Measurements from ENCODE around the gene KDM2A.

KDM2A gene

DNA sequence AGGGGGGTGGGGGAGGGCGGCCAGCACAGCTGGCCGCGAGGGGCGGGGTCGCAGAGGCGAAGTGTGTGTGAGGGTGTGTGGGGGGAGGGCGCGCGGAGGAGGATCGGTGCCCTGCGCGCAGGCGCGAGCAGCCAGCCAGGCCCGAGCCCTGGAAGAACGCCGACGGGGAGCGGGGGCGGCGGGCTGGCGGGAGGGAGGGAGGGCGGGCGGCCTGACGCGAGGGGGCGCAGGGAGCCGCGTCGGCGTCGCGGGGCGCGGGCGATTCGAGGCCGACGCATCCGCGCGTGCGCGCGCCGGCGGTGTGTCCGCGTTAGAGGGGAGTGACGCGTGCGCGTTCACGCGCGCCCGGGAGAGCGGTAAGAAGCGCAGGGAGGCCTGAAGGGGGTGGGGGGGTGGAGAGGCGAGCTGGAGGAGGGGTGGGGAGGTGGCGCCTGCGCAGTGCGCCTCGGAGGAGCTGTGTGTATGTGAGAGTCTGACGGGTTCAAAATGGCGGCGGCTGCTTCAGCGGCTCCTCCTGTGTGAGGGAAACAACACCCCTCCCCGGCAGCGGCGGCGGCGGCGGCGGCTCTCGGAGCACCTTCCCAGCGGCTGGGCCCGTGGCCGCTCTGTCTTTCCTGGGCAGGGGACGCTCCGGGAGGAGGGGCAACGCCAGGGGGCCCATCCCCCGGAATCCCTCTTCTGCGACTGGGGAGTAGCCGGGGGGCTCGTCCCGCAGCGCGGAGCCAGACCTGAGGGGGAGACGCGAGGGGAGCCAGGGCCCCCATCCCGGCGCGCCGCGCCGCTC lies at the start of gene KDM2A:
Gene KDM2A, plus strand, starts transcription at position 463 of the 784 bp plus-strand sequence. CDS start 2,054 bp downstream, outside the sequence.
- DNase-seq (ENCODE audit: low spot score) = peak; percentile 100

DNA sequence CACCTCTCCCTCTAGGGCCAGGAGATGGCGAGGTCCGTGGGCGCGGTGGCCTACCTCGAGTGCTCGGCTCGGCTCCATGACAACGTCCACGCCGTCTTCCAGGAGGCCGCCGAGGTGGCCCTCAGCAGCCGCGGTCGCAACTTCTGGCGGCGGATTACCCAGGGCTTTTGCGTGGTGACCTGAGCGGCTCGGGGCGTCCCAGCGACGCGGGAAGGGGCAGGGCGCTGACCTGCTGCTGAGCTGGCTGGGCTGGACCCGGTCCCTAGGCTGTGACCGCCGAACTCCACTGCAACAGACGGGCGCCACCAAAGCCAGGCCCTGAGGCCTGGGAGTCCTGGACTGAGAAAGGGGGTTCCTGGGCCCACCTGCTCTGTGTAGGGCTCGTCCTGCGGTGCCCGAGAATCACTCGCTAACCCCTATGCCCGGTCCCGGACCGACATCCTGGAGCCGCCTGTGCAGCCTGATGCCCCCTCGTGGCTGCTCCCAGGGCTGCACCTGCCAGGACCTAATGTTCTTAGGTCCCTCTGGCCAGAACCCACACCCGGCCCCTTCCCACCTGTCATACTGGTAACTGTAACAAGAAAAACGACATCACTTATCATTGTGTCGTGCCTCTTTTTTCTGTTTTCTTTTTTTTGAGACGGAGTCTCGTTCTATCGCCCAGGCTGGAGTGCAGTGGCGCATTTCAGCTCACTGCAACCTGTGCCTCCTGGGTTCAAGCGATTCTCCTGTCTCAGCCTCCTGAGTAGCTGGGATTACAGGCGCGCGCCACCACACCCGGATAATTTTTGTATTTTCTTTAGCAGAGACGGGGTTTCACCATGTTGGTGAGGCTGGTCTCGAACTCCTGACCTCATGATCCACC lies 47.4 kb upstream of the KDM2A start:
- DNase-seq (ENCODE audit: low spot score) = peak; percentile 88

DNA sequence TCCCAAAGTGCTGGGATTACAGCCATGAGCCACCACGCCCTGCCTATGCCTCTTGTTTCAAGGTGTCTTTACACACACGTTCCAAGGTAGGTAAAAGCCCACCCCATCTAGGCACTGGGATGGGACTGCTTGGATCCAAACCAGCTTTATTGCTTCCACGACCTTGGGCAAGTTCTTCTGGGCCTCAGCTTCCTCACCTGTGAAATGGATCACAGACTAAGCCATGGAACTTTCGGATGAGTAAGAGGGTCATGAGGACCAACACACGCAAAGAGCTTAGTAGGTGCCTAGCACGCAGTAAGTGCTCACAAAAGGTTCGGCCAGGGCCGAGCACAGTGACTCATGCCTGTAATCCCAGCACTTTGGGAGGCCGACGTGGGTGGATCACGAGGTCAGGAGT lies 46.8 kb upstream of the KDM2A start:
- DNase-seq (ENCODE audit: low spot score) = no peak

DNA sequence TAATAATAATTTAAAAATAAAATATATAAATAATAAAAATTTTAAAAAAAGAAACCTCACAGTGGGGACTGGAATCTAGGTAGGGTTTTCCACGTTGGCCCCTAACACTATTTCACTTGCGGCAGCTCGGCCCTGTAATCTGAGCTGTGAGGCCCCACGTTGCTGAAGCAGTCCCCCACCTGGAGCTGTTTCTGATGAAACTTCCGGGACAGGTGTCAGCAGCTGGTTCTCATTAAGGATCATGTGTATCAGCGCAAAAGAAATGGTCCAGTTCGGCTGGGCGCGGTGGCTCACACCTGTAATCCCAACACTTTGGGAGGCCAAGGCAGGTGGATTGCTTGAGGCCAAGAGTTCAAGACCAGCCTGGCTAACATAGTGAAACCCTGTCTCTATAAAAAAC lies 45.2 kb upstream of the KDM2A start:
- DNase-seq (ENCODE audit: low spot score) = no peak

DNA sequence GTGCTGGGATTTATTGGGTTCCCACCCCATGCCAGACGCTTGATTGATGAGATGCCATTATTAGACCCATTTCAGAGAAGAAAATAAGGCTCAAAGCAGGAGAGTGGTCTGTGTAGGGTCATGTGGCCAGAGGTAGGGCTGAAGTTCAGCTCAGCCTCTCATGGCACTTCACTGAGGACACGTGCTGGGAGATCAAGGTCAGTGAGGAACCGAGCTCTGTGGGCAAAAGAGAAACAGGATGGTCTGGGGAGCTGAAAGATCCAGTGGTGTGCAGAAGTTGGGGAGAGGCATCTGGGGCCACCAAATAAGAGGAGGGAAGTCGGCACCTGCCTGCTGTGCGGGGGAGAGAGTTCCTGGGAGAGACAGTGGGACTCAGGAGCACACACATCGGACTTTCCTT lies 42.9 kb upstream of the KDM2A start:
- no peak for DNase-seq (ENCODE audit: low spot score)

DNA sequence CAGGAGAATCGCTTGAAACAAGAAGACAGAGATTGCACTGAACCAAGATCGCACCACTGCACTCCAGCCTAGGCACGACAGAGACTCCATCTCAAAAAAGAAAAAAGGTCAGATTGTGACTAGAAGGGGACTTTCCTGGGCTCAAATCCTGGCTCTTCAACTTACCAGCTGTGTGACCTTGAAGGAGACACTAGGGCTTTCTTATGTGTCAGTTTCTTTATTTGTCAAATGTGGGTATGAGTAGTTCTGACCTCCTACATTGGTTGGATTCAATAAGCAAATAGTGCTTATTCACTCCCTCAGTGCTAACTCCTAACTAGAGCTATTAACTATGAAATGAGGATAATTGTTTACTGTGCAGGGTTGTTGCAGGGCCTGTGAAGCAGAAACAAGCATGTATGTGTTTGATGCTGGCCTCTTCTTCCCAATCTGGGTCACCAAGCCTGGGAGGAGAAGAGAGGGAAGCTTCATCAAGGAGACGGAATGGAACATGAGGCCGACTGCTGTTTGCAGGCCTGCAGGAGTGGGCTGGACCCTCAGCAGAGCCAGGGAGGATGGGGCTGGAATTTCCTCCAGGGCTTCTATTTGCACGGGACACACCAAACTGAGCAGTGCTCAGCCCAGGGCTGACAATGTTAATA lies 39.9 kb upstream of the KDM2A start:
- no peak for DNase-seq (ENCODE audit: low spot score)

DNA sequence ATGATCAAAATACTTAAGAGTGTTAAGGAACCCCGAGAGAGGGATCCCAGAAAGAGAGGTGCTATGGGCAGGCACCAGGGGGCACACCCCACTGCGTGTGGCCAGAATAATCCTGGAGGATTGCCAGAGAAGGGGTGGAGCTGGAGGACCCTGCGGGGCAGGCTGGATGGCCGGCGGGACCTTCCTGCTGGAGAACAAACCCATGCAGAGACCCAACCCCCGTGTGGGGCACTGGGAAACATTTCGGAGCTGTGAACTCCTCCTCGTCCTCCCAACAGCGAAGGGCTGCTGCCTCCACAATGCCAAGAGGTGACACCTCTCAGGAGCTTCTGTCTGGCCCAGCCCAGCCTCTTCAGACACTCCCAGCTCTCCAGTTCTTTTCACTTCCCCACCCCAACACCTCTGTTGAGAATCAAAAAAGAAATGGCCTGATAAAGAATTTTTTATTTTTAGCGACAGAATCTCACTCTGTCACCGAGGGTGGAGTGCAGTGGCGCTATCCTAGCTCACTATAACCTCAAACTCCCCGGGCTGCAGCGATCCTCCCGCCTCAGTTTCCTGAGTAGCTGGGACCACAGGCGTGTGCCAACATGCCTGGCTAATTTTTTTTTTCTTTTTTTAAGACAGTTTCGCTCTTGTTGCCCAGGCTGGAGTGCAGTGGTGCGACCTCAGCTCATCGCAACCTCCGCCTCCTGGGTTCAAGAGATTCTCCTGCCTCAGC lies 36.8 kb upstream of the KDM2A start:
- DNase-seq (ENCODE audit: low spot score) = no peak

DNA sequence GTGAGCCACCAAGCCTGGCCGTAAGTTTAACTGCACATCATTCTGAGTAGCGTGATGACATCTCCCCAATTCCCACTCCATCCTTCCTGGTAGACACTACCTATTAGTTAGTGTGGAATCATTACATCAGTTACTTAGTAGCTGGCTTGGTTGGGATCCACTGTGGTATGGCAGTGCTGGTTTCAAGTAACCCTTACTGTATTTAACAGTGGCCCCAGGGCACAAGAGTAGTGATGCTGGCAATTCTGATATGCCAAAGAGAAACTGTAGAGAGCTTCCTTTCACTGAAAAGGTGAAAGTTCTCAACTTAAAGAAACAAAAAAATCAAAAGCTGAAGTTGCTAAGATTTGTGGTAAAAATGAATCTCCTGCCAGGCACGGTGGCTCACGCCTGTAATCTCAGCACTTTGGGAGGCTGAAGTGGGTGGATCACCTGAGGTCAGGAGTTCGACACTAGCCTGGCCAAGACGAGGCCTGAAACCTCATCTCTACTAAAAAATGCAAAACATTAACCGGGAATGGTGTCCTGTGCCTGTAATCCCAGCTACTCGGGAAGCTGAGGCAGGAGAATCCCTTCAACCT lies 35.2 kb upstream of the KDM2A start:
- no peak for DNase-seq (ENCODE audit: low spot score)

DNA sequence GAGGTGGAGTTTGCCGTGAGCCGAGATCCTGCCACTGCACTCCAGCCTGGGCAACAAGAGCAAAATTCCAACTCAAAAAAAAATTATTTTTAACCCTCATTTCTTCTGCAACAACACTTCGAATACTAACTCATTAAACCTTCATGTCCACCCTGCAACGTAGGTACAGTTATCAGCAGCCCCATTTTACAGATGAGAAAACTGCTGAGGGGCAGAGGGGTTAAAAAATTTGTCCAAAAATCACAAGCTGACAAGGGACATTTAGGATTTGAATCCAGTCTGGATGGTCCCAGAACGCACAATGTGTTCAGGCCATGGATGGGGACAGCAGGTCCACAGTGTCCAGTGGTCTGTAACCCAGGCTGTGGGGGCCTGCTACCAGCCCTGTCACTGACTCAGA lies 33.4 kb upstream of the KDM2A start:
- no peak for DNase-seq (ENCODE audit: low spot score)

DNA sequence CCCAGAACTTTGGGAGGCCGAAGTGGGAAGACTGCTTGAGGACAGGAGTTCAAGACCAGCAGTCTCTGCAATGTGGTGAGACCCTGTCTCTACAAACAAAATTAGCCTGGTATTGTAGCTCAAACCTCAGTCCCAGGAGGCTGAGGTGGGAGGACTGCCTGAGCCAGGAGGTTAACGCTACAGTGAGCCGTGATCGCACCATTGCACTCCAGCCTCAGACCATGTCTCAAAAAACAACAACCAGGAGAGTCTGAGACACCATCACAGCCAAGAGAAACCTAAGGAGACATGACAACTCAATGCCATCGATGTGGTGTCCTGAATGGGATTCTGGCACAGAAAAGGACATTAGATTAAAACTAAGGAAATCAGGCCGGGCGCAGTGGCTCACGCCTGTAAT lies 28.3 kb upstream of the KDM2A start:
- DNase-seq (ENCODE audit: low spot score) = no peak

DNA sequence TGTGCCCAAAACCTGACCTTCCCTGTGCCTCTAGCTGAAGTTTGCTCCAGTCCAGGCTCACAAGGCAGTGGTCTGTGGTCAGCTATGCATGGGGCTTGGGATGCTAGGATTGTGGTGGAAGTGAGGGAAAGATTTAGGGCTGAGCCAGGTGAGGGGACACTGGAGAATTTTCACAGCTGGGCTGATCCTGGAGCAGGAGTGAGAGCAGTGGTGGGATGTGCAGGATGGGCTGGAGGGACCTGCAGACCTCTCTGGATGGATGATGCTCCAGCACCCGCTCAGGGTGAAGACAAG lies 23.9 kb upstream of the KDM2A start:
- DNase-seq (ENCODE audit: low spot score) = no peak

DNA sequence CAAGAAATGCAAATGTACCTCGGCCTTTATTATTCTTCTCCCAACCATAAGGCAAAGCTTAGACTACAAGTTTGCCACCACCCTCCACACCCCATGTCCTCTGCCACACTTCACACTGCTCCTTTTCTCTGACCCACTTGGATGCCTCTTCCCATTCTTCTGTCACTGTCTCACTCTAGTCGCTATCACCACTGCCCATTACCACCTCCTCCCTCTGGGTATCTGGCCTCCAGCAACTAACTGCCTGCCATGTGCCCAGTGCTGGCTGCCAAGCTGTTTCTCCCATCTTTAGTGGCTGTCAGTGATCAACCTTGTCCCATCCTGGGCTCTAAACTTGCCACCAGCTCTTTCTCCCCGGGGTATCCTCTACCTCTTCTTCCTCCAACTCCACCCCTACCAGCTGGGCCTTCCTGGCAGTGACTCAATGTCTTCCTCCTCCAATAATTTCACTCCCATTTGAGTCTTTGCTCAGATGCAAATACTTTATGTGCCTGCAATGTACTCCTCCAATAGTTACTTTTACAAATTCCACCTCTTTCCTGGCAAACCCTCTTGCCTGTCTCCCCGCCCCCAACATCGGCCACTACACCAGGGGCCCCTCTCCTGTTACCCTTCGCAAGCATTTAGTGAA lies 20.1 kb upstream of the KDM2A start:
- DNase-seq (ENCODE audit: low spot score) = no peak

DNA sequence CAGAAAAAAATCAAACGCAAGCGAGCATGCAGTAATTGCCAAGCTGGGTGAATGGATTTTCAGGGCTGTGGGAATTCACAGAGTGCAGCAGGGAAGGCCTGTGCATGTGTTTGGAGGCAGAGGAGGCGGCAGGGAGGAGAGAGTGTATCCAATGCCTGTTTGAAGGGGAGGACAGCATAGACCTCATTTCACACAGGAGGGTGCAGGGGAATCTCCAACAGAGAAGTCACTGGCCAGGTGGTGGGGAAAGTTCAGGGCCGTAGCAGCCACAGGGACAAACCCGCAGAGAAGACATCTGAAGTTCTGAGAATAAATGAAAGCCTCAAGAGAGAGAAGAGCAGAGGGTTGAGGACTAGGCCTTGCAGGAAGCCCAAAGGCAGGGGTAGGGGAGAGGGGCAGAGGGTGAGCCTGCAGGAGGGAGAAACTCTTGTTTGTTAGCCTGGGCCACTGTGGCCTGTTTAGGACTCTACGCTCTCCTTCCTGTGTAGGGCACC lies 19.2 kb upstream of the KDM2A start:
- no peak for DNase-seq (ENCODE audit: low spot score)

DNA sequence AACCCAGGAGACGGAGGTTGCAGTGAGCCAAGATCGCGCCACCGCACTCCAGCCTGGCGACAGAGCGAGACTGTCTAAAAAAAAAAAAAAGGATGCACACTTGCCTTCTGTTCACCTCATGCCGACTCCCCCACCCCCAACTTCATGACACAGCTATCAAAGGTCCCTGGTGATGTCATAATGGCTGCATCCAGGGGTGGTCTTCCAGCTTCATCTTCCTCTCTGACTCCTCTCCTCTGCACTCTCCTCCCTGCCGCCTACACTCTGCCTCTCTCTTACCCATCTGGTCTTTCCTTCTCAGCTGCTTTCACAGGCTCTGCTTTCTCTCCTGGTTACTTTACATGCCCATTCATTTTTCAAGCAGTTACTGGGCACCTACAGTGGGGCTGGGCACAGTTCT lies 16.4 kb upstream of the KDM2A start:
- DNase-seq (ENCODE audit: low spot score) = no peak

DNA sequence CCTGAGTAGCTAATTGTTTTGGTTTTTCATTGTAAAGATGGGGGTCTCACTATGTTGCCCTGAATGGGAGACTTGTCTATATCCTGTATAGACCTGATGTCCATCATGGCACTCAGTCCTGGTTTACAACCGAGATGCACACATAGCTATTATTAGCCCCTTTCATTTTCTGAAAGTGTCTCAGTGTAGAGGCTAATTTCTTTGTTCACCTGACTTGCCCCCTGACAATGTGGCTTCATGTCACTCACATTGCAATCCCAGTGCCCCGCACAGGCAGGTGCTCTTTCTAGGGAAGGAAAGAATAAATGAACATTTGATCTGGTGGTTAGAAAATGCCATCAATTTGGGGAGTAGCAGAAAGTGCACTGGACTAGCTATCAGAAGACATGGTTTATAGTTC lies 13.1 kb upstream of the KDM2A start:
- no peak for DNase-seq (ENCODE audit: low spot score)

DNA sequence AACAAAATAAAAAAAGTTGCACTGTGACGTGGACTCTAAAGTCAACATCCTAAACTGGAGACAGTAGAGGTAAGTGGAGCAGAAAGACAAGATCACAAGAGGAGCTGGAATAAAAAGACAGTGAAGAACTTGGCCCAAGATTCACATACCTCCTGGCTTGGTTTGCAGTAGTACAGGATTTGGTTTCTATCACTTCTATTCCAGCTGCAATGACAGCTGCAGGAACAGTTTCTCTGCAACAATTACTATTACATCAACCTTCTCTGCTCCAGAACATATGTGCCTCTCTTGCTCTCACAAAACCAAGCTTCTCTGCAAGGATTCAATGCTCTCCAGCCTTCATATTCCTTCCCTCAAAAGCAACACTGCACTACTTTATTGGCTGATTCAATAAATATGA lies 7.8 kb upstream of the KDM2A start:
- no peak for DNase-seq (ENCODE audit: low spot score)

DNA sequence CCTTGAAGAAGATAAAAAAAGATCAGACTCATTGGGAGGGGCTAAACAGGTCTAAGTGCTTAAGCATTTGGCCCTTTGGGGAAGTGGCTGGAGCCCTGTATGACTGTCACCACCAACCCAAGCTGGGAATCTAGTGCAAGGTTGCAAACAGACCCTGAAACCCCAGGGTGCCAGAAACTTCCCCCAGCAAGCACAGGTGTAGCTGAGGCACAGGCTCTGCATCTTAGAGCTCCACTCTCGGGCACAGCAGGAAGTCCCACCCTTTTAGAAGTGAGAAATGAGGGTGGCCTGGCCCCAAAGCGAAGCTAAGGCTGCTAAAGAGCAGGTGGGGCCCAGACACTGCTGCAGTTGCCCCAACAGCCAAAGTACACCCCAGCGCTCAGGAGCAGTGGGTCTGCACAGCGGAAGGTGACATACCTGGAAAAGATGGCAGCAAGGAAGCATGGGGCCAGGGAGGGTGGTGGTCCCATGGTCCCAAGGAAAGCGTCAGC lies 5.8 kb upstream of the KDM2A start:
- DNase-seq (ENCODE audit: low spot score) = peak; percentile 41

DNA sequence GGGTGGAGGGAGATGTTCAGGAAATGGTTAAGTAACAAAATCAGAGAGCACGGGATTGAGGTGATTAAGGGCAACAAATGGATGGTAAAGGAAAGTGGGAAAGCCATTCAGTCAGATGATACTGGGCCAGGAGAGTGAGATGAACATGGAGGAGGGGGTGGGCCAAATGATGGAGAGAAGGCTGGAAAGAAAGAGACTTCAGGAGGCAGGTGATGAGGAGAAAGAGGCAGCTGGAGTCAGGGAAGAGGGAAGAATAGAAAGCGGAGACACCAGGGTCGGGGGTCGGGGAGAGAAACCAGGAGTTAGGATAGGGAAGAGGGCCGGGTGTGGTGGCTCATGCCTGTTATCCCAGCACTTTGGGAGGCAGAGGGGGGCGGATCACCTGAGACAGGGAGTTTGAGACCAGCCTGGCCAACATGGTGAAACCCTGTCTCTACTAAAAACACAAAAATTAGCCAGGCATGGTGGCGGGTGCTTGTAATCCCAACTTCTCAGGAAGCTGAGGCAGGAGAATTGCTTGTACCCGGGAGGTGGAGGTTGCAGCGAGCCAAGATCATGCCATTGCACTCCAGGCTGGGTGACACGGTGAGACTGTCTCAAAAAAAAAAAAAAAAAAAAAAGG lies 4.7 kb upstream of the KDM2A start:
- DNase-seq (ENCODE audit: low spot score) = no peak

DNA sequence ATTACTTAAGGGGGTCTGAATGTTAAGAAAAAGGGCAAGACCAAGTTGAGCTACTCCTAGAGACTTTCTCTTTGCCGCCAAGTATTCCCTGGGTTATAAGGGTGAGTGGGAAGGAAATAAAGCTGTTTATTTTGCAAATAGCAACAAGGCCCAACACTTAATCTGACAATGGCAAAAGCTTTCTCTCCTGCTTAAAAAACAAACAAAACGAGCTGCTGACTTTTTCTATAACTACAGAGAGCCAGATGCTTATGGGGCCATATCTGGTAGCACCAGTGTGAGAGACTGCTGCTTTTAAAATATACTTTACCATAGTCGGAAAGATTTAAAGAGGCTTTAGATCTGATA lies 2.3 kb upstream of the KDM2A start:
- no peak for DNase-seq (ENCODE audit: low spot score)

DNA sequence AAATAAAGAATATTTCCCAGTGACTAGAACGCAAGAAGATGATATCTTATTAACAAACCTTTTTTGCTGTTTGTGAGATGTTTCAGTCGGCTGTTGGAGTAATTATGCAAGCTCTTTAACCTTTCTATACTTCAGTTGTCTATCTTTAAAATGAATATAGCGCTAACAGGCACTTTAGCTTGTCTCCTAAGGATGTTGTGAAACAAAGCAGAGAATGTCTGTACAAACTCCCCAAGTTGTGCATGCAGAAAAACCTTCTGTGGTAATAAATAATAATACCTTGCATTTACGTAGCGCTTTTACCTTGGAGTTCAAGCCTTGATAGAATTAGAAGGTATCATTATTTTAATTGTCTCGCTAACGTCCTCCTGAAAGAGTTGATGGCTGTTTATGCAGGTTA lies 1.9 kb upstream of the KDM2A start:
- DNase-seq (ENCODE audit: low spot score) = no peak

DNA sequence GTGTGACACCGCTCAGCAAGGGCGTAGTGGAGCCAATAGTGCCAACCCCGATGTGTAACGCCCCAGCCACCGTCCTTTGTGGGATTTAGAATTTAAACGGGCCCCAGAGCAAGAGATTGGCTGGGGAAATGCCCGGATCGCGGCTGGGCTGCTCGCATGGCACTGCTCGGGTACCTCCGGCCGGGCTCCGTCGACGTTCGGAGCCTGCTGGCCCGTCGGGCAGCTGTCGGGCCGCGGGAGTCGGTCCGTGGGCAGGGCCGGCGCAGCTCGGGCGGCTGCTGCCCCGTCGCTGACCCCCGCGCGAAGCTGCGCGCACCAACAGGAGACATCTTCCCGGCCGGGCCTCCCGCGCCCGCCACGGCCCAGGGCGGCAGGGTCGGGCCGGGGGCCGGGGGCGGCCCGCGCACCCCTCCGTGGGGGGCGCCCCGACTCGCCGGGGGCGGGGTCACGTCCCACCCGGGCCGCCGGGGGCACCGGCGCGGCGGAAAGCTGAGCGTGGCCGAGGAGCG lies 1.3 kb upstream of the KDM2A start:
- peak; percentile 37 for DNase-seq (ENCODE audit: low spot score)
